ENCODE data around the gene C11orf24.

- TF ChIP-seq ZNF558 (tag by site-specific recombination; IDR thresholded peaks at IDR 0.05) (no peak), ZNF501 (tag by site-specific recombination; IDR thresholded peaks at IDR 0.05) (no peak), SETDB1 (IDR thresholded peaks at IDR 0.05; ENCODE audit: insufficient read length, low read length) (no peak), GLIS1 (tag by site-specific recombination; IDR thresholded peaks at IDR 0.05) (no peak), ZNF398 (tag by site-specific recombination; IDR thresholded peaks at IDR 0.05) (no peak), CTCF (tag by site-specific recombination; IDR thresholded peaks at IDR 0.05) (no peak), ZSCAN4 (tag by site-specific recombination; IDR thresholded peaks at IDR 0.05) (no peak), KLF1 (tag by site-specific recombination; IDR thresholded peaks at IDR 0.05) (no peak), ZNF785 (tag by site-specific recombination; IDR thresholded peaks at IDR 0.05) (no peak), TRIM28 (IDR thresholded peaks at IDR 0.05; ENCODE audit: borderline replicate concordance, low read length) (no peak), ZNF707 (tag by site-specific recombination; IDR thresholded peaks at IDR 0.05) (no peak), ZSCAN18 (tag by site-specific recombination; IDR thresholded peaks at IDR 0.05) (no peak)
These were observed 36.3 kb upstream of the C11orf24 start for GRCh38 chr11:68308068-68308467.

Measured in HEK293 (cell line).